Omental fat pad (tissue), 4 donors: ENCODE measurements around the gene TMEM42. TPM values are rescaled to one million over a fixed set of nuclear protein-coding genes. Genes with fewer than 3 reads are reported as not detected.
A peak's percentile ranks its signal among the peaks of the same experiment; 100 is the strongest.
"Not testable (repeated sequence)": the region's sequence is repeated elsewhere in the genome, so short reads cannot be mapped to it uniquely, and the experiment has no call there.

Experiments used
- ATAC-seq: fragments of 150-250 bp; one replicate; pipeline ENCODE4 v1.9.1; 2016; ENCODE audit warnings: mild to moderate bottlenecking, moderate library complexity; ENCODE audit not compliant: low FRiP score
- DNase-seq: peaks from one replicate; pipeline ENCODE4 v3.0.0-alpha.2; 2019; ENCODE audit warnings: low spot score
- total RNA-seq, 4 donors: library from RNA; depleted of rRNA; stranded (reverse); fragments of >200 nt; gene quantifications; one replicate each; pipeline ENCODE4 v1.1.0, GENCODE V29; 2016
- TF ChIP-seq, protein P1 (sequence below), 3 donors: fragments of 450-650 bp; IDR thresholded peaks; one replicate each; pipeline ENCODE4 v1.5.1; 2016 to 2017; ENCODE audit warnings: antibody characterized with exemption in 3 of 3, mild to moderate bottlenecking in 3 of 3, moderate library complexity in 2 of 3

Gene TMEM42
- 10 to 100 TPM in 3 of 4 donors, 1 to 10 TPM in 1; 6.1 to 22.1 (median 18.0) TPM for total RNA-seq

DNA sequence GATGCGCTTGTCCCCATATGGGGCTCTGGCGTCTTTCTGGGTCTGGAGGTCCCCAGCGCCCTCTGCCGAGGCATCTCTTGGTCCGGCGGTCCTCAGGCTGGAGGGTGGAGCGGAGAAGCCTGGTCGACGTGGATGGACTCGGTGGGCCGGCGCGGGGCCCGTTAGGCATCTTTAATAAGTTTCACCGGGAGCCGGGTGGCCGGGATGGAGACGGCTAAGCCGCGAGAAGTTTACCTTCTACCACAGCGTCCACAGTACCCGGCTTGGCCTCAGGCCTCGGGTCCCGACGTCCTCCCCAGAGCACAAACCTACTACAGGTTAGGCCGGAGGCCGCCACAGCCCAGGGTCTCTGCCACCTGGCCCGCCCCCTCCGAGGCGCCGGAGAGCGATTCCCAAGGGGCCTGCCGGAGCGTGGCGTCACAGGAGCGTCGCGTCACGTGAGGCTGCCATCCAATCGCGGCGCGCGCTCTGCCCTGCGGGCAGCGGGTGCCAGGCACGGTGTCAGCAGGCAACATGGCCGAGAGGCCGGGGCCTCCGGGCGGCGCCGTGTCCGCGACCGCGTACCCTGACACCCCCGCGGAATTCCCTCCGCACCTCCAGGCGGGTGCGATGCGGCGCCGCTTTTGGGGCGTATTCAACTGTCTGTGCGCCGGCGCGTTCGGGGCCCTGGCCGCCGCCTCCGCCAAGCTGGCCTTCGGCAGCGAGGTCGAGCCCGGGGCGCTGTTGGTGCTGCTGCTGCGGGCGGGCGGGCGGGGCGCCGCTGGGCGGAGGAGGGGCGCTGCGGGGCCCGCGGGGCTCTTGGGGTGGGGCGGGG is at the start of gene TMEM42:
Gene TMEM42 (plus strand): TSS at position 501 of the 814 bp plus-strand sequence. CDS start 13 bp downstream, at position 514.
- peak; percentile 77 for DNase-seq
- TF ChIP-seq, protein P1, sequence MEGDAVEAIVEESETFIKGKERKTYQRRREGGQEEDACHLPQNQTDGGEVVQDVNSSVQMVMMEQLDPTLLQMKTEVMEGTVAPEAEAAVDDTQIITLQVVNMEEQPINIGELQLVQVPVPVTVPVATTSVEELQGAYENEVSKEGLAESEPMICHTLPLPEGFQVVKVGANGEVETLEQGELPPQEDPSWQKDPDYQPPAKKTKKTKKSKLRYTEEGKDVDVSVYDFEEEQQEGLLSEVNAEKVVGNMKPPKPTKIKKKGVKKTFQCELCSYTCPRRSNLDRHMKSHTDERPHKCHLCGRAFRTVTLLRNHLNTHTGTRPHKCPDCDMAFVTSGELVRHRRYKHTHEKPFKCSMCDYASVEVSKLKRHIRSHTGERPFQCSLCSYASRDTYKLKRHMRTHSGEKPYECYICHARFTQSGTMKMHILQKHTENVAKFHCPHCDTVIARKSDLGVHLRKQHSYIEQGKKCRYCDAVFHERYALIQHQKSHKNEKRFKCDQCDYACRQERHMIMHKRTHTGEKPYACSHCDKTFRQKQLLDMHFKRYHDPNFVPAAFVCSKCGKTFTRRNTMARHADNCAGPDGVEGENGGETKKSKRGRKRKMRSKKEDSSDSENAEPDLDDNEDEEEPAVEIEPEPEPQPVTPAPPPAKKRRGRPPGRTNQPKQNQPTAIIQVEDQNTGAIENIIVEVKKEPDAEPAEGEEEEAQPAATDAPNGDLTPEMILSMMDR (IDR thresholded peaks at IDR 0.05) = no peak
- ATAC-seq = peak; percentile 97

DNA sequence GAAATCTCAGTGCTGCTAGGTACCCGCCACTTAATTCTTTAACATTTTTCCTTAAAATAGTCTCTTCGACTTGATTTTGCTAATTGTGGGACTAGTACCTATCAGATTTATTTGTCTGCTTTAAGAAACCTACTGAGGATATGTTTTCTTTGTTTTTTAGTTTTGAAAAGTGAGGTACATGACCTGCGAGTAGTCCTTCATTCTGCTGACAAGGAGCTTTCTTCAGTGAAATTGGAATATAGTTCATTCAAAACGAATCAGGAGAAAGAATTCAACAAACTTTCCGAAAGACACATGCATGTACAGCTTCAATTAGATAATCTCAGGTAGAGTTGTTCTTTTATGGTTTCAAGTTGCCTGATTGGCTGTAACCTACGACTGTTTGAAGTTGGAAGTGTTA is 47.0 kb upstream of the TMEM42 start:
- ATAC-seq (no peak), DNase-seq (no peak)
- TF ChIP-seq, protein P1 (IDR thresholded peaks at IDR 0.05) = no peak

DNA sequence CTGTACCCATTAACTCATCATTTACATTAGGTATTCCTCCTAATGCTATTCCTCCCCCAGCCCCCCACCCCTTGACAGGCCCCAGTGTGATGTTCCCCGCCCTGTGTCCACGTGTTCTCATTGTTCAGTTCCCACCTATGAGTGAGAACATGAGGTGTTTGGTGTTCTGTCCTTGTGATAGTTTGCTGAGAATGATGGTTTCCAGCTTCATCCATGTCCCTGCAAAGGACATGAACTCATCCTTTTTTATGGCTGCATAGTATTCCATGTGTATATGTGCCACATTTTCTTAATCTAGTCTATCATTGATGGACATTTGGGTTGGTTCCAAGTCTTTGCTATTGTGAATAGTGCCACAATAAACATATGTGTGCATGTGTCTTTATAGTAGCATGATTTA is 45.4 kb upstream of the TMEM42 start:
- ATAC-seq, DNase-seq: not testable (repeated sequence)

DNA sequence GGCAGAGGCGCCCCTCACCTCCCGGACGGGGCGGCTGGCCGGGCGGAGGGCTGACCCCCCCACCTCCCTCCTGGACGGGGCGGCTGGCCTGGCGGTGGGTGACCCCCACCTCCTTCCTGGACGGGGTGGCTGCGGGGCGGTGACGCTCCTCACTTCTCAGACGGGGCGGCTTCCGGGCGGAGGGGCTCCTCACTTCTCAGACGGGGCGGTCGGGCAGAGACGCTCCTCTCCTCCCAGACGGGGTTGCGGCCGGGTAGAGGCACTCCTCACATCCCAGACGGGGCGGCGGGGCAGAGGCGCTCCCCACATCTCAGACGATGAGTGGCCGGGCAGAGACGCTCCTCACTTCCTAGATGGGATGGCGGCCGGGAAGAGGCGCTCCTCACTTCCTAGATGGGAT is 40.5 kb upstream of the TMEM42 start:
- DNase-seq, ATAC-seq: not testable (repeated sequence)

DNA sequence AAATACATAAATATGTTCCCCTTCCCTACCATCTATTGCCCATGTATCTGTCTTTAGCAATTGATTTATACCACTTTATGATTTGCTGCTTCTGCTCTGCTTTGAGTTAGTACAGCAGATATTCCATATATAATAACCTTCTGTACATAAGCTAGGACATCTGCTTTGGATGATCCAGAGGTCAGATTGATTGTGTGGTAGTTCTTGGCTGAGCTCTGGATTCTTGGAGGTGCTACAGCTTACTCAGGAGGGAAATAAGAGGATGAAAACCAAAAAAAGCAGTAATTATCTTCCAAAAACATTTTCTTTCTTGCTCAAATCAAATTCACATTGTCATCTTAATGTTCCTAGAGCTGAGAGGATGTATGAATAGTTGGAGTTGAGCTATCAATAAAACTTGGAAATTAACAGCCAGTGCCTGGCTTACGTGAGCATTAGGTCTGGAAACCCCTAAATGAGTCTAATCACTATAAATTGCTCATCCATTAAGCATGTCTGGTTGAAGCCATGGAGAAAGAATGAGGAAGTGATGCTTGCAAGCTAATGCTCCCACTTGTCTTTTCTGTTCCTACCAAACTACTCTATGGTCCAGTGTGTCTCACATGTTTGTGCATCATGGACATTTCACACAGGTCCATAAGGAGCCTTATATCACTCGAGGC is 36.3 kb upstream of the TMEM42 start:
- TF ChIP-seq, protein P1 (IDR thresholded peaks at IDR 0.05) = no peak

DNA sequence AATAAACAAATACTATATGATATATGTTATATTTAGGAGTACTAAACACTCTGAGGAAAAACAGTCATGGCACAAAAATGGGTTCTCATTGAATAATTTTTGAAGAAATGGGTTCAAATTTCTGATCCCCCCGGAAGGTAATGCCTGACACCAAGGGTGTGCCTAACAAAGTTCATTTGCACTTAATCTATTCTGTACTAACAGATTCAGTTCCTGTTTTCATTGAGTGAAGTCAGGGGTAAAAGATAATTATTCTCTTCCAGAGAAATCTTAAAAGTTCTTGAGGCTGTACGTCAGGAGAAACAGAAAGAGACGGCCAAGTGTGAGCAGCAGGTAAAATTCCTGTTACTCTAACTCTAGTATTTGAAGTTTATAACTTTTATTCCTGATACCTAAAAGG is 34.5 kb upstream of the TMEM42 start:
- ATAC-seq (no peak), DNase-seq (no peak)
- TF ChIP-seq, protein P1 (IDR thresholded peaks at IDR 0.05) = no peak

More for the DNA sequence above, 36.3 kb upstream of the TMEM42 start:
- DNase-seq = no peak
- peak; percentile 44 for ATAC-seq

DNA sequence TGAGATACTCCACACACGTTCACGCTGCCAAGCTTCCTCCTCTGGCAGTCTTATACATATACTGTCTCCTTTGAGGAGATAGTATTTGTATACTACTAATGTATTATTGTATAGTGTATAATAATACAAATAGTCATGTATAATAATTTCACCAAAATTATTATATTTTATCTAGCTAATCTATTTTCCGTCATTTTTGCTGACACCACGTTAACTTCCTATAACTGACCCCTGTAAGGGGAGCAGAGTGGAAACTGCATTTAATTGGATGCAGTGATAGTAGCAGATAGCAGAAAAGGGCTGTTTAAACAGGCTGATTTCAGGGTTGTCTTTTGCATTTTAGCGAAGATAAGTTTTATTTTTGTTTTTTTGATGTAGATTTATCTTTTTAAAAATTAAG is 30.5 kb upstream of the TMEM42 start:
- ATAC-seq (no peak), DNase-seq (no peak)
- TF ChIP-seq, protein P1 (IDR thresholded peaks at IDR 0.05) = no peak

DNA sequence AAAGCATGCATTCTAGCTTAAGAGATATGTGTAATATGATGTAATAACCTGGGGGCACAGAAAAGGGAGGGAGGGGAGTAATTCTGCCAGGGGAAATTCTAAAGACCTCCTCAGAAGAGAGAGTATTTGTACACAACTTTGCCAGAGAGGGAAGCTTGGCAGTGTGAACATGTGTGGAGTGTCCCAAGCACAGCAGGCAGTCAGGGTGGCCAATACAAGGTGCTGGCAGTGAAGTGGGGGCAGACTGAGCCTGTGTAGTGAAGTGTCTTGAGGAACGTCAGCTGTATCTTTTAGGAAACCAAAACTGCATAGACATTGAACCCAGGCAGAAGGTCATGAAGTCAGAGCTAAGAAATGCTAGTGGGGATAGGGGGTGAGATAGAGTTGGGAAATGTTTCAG is 29.7 kb upstream of the TMEM42 start:
- no peak for DNase-seq
- TF ChIP-seq, protein P1 (IDR thresholded peaks at IDR 0.05) = no peak
- no peak for ATAC-seq
